NCI-H2029 treated with DMSO at 0.1 percent for 48 hours (cell line): ENCODE data around the gene FUNDC1.
A peak's percentile ranks its signal among the peaks of the same experiment; 100 is the strongest.
"Not testable (repeated sequence)": the region's sequence is repeated elsewhere in the genome, so short reads cannot be mapped to it uniquely, and the experiment has no call there.

Experiments used
- DNase-seq: peaks from one replicate; lab custom pipeline; 2025; lab: John Stamatoyannopoulos, UW

The FUNDC1 gene, protein sequence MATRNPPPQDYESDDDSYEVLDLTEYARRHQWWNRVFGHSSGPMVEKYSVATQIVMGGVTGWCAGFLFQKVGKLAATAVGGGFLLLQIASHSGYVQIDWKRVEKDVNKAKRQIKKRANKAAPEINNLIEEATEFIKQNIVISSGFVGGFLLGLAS

DNA sequence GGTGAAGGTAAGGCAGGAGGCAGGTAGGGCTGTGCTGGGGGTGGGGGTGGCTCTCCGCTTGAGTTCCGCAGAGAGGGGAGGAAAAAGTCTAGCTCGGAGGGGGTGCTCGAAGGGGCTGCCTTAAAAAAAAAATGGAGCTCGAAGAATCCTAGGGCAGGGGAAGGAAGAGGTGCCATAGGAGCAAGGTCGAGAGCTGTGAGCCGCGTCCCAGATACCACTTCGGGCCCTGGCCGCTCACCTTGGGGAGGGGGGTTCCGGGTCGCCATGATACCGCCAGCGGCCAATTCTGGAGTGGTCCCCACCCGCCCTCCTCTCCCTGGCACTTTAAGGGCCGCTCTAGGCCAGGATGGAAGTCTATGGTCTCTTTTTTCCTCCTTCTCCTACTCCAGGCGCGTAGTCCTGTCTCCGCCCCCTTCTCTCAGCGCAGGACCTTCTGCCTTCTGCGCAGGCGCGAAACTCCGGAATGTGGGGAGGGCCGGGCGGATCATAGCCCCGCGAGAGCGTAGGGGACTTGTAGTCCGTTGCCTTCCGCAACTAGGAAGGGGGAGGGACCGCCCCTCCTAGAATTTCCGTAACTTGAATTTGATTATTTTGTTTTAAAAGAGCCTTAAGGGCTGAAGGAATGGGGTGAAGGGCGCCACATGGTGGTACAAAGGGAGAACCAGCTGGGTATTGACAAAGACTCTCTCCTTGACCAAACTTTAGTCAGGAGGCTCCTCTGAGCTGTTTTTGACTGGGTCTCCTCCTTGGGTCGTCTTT is at the start of gene FUNDC1:
TSS of gene FUNDC1 (minus strand) at position 293 of the 759 bp plus-strand sequence. CDS start at position 266, 27 bp downstream.
- DNase-seq: peak; percentile 77

- DNase-seq: no peak
These were observed 43.2 kb upstream of the FUNDC1 start for GRCh38 chrX:44585866-44586265.

DNA sequence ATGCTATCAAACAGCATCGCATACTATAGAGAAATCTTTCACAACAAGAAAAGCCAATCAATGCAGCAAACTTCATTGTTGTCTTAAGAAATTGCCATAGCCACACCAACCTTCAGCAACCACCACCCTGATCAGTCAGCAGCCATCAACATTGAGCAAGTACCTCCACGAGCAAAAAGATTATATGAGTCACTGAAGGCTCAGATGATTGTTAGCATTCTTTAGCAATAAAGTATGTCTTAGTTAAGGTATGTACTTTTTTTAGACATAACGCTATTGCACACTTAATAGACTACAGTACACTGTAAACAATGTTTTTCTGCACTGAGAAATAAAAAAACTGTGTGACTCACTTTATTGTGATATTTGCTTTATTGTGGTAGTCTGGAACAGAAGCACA is 37.8 kb upstream of the FUNDC1 start:
- DNase-seq: no peak

- DNase-seq: no peak
These were observed 29.8 kb upstream of the FUNDC1 start for GRCh38 chrX:44572340-44572938.

- no peak for DNase-seq
These were observed 27.9 kb upstream of the FUNDC1 start for GRCh38 chrX:44570522-44570921.

- DNase-seq: no peak
These were observed 26.5 kb upstream of the FUNDC1 start for GRCh38 chrX:44569122-44569521.

GRCh38 chrX:44568196-44568595 is 25.5 kb upstream of the FUNDC1 start:
- DNase-seq: no peak

DNA sequence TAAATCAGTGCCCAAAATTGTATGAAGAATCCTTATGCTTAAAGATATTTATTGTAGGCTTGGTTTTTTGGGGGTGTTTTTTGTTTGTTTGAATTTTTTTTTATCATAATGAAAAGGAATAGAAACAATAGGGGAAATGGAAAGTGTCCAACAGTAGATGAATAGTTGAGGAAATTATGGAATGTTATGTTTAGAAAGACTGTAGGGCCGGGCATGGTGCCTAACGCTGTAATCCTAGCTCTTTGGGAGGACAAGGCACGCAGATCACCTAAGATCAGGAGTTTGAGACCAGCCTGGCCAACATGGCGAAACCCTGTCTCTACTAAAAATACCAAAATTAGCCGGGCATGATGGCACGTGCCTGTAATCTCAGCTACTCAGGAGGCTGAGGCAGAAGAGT is 19.2 kb upstream of the FUNDC1 start:
- DNase-seq: not testable (repeated sequence)

DNA sequence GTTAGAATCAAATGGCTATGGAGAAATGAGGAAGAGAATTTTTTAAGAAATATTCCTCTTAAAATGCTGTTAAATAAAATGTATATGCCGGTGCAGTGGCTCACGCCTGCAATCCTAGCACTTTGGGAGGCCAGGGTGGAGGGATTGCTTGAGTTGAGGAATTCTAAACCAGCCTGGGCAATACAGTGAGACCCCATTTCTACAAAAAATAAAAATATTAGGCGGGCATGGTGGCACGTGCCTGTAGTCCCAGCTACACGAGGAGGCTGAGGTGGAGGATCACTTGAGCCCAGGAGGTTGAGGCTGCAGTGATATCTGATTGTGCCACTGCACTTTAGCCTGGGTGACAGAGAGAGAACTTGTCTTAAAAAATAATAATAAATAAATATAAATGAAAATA is 7.9 kb upstream of the FUNDC1 start:
- no peak for DNase-seq

- not testable (repeated sequence) for DNase-seq
These were observed 2.8 kb upstream of the FUNDC1 start for GRCh38 chrX:44545454-44545853.

GRCh38 chrX:44544036-44544435 is 1.4 kb upstream of the FUNDC1 start:
- no peak for DNase-seq

DNA sequence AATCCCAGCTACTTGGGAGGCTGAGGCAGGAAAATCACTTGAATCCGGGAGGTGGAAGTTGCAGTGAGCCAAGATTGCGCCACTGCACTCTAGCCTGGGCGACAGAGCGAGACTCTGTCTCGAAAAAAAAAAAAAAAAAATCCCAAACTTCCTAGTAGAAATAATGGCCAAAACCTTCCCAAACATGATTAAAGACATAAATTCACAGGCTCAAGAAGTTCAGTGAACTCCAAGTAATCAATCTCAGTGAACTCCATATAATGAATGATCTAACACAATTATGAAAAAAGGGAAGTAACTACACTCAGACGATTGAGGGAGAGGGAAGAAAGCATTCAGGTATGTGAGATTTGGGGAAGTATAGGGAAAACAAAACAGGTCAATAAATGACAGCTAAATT is 6.5 kb downstream of the FUNDC1 start:
- DNase-seq: no peak

GRCh38 chrX:44529310-44529709 is 13.3 kb downstream of the FUNDC1 start:
- DNase-seq: no peak

DNA sequence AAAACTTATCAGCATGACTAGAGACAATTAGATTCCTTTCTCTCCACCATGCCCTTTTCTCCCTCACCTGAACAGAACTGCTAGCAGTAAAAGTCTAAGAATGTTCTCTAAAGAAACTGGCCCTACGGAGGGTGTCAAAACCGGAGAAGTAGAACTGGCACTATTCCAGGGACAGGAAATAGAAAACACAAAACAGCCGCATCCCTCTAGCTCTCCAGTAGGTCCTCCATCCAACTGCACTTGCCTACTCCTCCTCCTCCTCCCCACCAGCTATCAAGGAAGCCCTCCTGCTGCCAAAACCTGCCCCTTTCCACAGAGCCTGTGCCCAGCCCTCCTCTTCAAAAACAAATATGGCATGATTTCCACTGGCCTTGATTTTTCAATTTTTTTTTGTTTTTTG is 28.4 kb downstream of the FUNDC1 start:
- no peak for DNase-seq

DNA sequence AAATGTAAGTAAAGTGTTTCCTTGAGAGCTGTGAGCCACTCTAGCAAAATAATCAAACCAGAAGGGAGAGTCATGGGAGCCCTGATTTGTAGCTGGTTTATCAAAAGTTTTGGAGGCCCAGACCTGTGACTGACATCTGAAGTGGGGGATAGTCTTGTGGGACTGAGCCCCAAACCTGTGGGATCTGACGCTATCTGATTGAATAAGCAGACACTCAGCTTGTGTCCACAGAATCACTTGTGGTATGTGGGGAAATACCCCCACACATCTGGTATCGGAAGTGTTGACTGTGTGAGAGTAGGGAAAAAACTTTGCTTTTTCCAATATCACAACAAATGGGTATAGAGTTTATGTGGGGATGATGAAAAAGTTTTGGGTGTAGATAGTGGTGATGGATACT is 35.4 kb downstream of the FUNDC1 start:
- DNase-seq: no peak

- no peak for DNase-seq
These were observed 36.0 kb downstream of the FUNDC1 start for GRCh38 chrX:44506678-44507077.

DNA sequence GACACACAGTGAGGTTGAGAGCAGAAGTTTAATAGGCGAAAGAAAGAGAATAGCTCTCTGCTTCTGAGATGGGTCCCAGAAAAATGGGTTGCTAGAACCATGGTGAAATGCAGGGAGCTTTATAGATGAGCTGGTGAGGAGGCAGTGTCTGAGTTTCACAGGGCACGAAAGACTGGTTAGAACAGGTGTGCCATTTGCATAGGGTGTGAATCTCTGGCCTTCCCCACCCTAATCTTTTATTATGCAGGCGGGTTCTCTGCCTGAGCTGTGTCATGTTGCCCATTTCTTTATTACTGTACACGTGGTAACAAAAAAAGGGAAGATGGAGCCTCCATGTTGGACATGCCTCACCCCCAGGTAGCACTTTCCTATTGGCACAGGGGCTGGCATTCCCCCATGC is 39.1 kb downstream of the FUNDC1 start:
- no peak for DNase-seq

DNA sequence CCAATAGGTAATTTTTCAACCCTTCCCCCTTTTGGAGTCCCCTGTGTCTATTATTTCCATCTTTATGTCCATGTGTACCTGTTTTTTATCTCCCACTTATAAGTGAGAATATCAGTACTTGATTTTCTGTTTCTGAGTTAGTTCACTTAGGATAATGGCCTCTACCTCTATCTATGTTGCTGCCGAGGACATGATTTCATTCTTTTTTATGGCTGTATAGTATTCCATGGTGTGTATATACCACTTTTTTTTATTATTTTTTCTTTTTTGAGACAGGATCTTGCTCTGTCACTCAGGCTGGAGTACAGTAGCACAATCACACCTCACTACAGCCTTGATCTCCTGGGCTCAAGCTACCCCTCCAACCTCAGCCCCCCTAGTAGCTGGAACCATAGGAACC is 47.6 kb downstream of the FUNDC1 start:
- DNase-seq: no peak

- DNase-seq: no peak
These were observed 48.3 kb downstream of the FUNDC1 start for GRCh38 chrX:44494357-44494756.

DNA sequence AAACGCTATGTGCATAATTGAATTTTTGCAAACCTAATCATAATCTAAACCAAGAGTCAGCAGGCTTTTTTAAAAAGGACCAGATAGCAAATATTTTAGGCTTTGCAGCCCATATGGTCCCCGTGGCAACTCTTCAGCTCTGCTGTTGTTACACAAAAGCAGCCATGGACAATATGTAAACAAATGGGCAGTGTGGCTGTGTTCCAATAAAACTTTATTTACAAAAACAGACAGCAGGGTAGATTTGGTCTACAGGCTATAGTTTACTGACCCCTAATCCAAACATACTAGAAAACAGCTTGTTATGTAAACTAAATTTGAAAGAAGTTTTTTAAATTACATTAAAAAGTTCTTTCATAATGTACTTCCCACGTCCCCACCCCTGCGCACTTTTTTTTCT is 53.1 kb downstream of the FUNDC1 start:
- no peak for DNase-seq

GRCh38 chrX:44484607-44485146 is 58.0 kb downstream of the FUNDC1 start:
- DNase-seq: no peak

DNA sequence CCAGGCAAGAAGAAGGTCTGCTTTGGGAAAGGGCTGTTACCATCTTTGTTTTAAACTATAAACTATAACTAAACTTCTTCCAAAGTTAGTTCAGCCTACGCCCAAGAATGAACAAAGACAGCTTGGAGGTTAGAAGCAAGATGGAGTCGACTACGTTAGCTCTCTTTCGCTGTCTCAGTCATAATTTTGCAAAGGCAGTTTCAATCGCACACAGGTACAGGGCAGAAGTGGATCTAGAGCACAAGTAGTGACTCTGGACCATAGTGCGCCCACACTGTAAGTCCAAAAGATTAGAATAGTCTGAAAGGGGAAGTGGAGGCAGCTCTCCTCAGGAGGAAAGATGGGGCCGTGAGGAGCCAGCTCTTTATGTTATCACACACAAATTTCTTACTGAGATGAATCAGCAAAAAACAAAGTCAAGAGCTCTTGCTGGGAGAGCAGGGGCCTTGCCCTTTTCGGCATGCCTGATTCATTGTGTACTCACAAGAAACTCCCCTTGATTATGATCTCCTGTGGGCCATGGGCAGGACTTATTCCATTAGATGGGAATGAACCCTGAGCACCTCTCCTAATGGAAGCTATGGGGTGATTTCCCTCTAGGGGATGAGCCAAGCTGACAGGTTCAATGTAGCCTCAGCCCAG is 58.6 kb downstream of the FUNDC1 start:
- DNase-seq: no peak

- no peak for DNase-seq
These were observed 60.1 kb downstream of the FUNDC1 start for GRCh38 chrX:44482575-44482974.
